Mammary epithelial cell (primary cell): Measurements from ENCODE around the gene PRF1.

Experiments used
- CTCF ChIP-seq, 2 donors: IDR thresholded peaks in 1 of 2; conservative IDR thresholded peaks in 1 of 2; 2 replicates each; pipeline ENCODE4 v1.5.1; 2011 to 2012; ENCODE audit warnings: inconsistent platforms in 2 of 2, low read length in 2 of 2, mild to moderate bottlenecking in 2 of 2, control low read depth in 1 of 2, low read depth in 1 of 2; ENCODE audit not compliant: insufficient read depth in 1 of 2; ENCODE audit errors: extremely low read depth in 1 of 2
- EZH2 ChIP-seq: IDR thresholded peaks from 2 replicates; pipeline ENCODE4 v1.6.1; 2012; ENCODE audit warnings: low read length, inconsistent platforms, borderline replicate concordance

- TF ChIP-seq CTCF (conservative IDR thresholded peaks at IDR 0.05 in 1 of 2, IDR thresholded peaks at IDR 0.05 in 1 of 2; ENCODE audit: extremely low read depth in 1 of 2, insufficient read depth in 1 of 2, low read depth in 1 of 2, low read length in 2 of 2) = no peak
- TF ChIP-seq EZH2 = no peak
Measured at GRCh38 chr10:70563230-70563629, 39.3 kb downstream of the PRF1 start.
